Ovary (tissue), 3 donors: ENCODE measurements around the gene ABCG2.

Source experiments
- CTCF ChIP-seq, 3 donors: fragments of 450-650 bp in 2 of 3; fragments of 200-600 bp in 1 of 3; IDR thresholded peaks; one replicate each; pipeline versions ENCODE4 v1.5.1 to v1.8.0; 2016 to 2022; ENCODE audit warnings: antibody characterized with exemption in 3 of 3, mild to moderate bottlenecking in 1 of 3
- EP300 ChIP-seq: sonication (generic); formaldehyde crosslinking; IDR thresholded peaks from one replicate; pipeline ENCODE4 v1.6.1; 2017; ENCODE audit warnings: antibody characterized with exemption
- POLR2A ChIP-seq: fragments of 450-650 bp; IDR thresholded peaks from one replicate; pipeline ENCODE4 v1.6.1; 2017; ENCODE audit warnings: antibody characterized with exemption, mild to moderate bottlenecking, moderate library complexity
- donor health status: DM: no; HTN: no; CAD: no.

GRCh38 chr4:88070031-88070430, 88.4 kb downstream of the ABCG2 start:
- TF ChIP-seq EP300 (no peak), CTCF (IDR thresholded peaks at IDR 0.05) (no peak), POLR2A (no peak)
